Measurements from ENCODE around the gene TMEM143. TPM values are rescaled to one million over a fixed set of nuclear protein-coding genes. Genes with fewer than 3 reads are reported as not detected.
A peak's percentile ranks its signal among the peaks of the same experiment; 100 is the strongest.

Gene TMEM143
- total RNA-seq, 1 donor from 2014 or later, result 3.2 TPM

DNA sequence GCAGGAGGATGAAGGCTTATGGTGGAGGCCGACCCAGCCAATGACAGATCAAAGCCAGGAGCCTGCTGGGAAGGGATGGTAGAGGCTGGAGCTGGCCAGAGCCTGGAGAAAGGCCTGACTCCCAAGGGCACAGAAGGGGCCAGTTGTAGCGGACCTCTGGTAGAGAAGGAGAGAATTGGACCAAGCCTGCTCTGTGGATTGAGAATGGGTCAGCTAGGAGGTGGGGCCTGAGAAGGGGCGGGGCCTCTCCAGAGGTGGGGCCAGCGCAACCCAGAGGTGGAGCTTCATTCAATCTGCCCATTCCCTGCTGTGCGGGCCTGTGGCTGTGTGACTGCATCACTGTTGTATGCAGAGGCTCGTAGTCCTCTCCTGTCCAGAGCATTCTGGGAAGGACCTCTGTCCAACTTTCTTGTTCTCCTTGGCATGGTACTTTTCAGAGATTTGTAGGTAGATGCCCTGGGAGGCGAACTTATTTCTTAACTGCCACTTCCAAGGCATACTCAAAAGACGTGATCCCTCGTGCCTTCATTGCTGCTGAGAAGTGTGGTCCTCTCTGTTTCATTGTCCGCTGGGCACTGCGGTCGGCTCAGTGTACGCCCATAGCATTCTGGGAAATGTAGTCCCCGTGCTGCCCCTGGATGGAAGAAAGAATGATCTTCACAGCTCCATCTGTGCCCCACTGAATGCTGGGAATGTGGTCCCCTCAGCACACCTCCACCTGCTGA, 36.4 kb upstream of the TMEM143 start:
- no peak overlapping the region for H3K4me3 ChIP-seq
- no peak for DNase-seq (ENCODE audit: extremely low spot score in 2 of 2)
- H3K4me1 ChIP-seq, result peaks cover 8% of the 10 kb centered on the region
- no peak overlapping the region for H3K27ac ChIP-seq
- peaks cover 11% of the 10 kb centered on the region for H3K27me3 ChIP-seq
- H3K9me3 ChIP-seq, result no peaks in the 10 kb centered on the region
- intact Hi-C loops (cut with DNase I), result no loop called here
- no peak for TF ChIP-seq POLR2AphosphoS5 (IDR thresholded peaks at IDR 0.05; ENCODE audit: insufficient read depth in 1 of 2, low read depth in 1 of 2)
- TF ChIP-seq, protein P1, sequence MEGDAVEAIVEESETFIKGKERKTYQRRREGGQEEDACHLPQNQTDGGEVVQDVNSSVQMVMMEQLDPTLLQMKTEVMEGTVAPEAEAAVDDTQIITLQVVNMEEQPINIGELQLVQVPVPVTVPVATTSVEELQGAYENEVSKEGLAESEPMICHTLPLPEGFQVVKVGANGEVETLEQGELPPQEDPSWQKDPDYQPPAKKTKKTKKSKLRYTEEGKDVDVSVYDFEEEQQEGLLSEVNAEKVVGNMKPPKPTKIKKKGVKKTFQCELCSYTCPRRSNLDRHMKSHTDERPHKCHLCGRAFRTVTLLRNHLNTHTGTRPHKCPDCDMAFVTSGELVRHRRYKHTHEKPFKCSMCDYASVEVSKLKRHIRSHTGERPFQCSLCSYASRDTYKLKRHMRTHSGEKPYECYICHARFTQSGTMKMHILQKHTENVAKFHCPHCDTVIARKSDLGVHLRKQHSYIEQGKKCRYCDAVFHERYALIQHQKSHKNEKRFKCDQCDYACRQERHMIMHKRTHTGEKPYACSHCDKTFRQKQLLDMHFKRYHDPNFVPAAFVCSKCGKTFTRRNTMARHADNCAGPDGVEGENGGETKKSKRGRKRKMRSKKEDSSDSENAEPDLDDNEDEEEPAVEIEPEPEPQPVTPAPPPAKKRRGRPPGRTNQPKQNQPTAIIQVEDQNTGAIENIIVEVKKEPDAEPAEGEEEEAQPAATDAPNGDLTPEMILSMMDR (IDR thresholded peaks at IDR 0.05), result no peak
- no peak for TF ChIP-seq POLR2A (IDR thresholded peaks at IDR 0.05)
- H3K36me3 ChIP-seq, result no peaks in the 10 kb centered on the region

DNA sequence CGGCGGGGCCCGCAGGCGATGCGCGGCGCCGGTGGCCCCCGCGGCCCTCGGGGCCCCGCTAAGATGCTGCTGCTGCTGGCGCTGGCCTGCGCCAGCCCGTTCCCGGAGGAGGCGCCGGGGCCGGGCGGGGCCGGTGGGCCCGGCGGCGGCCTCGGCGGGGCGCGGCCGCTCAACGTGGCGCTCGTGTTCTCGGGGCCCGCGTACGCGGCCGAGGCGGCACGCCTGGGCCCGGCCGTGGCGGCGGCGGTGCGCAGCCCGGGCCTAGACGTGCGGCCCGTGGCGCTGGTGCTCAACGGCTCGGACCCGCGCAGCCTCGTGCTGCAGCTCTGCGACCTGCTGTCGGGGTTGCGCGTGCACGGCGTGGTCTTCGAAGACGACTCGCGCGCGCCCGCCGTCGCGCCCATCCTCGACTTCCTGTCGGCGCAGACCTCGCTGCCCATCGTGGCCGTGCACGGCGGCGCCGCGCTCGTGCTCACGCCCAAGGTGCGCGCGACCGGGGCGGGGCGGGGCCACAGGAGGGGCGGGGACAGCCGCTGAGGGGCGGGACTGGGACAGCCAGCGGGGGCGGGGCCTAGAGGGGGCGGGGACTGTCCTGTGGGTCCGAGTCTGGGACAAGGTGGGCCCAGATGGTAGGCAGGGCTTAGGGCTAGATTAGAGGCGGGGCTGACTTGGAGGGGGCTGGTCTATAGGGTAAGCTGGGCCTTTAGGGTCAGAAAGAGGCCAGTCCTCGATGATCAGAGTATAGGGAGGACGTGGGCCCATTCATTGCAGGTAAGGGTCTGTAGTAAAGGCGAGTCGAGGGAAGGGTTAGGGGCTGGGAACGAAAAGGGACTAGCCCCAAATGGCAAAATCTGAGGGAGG, 34.9 kb upstream of the TMEM143 start:
- no peak for DNase-seq (ENCODE audit: extremely low spot score in 2 of 2)

DNA sequence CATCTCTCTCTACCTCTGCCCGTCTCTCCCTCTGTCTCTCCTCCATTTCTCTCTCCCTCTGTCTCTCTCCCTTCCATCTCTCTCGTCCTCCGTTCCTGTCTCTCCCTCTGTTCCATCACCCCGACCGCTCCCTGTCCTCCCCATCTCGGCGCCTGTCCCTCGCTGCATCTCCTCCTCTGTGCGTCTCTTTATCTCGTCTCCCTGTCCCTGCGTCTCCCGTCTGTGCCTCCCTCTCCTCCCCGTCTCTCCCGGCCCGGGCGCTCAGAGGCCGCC, 34.3 kb upstream of the TMEM143 start:
- Histone ChIP-seq H3K27me3 (peaks cover 17% of the 10 kb centered on the region), H3K4me3 (peak overlapping the region; percentile 33 to 48), H3K9me3 (no peaks in the 10 kb centered on the region), H3K27ac (no peak overlapping the region), H3K36me3 (no peaks in the 10 kb centered on the region), H3K4me1 (peaks cover 26% of the 10 kb centered on the region)
- no peak for TF ChIP-seq POLR2AphosphoS5 (IDR thresholded peaks at IDR 0.05; ENCODE audit: insufficient read depth in 1 of 2, low read depth in 1 of 2)
- TF ChIP-seq POLR2A (IDR thresholded peaks at IDR 0.05), result no peak
- TF ChIP-seq, protein P1 (IDR thresholded peaks at IDR 0.05), result no peak
- intact Hi-C loops (cut with DNase I), result no loop called here
- no peak for DNase-seq (ENCODE audit: extremely low spot score in 2 of 2)

More for the DNA sequence above, 34.9 kb upstream of the TMEM143 start:
- Histone ChIP-seq H3K4me1 (peaks cover 22% of the 10 kb centered on the region), H3K9me3 (no peaks in the 10 kb centered on the region), H3K27me3 (peaks cover 17% of the 10 kb centered on the region), H3K27ac (no peak overlapping the region), H3K4me3 (peak overlapping the region; percentile 33 to 48), H3K36me3 (no peaks in the 10 kb centered on the region)
- intact Hi-C loops (cut with DNase I), result no loop called here
- TF ChIP-seq POLR2A (IDR thresholded peaks at IDR 0.05), result no peak
- TF ChIP-seq POLR2AphosphoS5 (IDR thresholded peaks at IDR 0.05; ENCODE audit: insufficient read depth in 1 of 2, low read depth in 1 of 2), result no peak
- TF ChIP-seq, protein P1 (IDR thresholded peaks at IDR 0.05), result no peak

DNA sequence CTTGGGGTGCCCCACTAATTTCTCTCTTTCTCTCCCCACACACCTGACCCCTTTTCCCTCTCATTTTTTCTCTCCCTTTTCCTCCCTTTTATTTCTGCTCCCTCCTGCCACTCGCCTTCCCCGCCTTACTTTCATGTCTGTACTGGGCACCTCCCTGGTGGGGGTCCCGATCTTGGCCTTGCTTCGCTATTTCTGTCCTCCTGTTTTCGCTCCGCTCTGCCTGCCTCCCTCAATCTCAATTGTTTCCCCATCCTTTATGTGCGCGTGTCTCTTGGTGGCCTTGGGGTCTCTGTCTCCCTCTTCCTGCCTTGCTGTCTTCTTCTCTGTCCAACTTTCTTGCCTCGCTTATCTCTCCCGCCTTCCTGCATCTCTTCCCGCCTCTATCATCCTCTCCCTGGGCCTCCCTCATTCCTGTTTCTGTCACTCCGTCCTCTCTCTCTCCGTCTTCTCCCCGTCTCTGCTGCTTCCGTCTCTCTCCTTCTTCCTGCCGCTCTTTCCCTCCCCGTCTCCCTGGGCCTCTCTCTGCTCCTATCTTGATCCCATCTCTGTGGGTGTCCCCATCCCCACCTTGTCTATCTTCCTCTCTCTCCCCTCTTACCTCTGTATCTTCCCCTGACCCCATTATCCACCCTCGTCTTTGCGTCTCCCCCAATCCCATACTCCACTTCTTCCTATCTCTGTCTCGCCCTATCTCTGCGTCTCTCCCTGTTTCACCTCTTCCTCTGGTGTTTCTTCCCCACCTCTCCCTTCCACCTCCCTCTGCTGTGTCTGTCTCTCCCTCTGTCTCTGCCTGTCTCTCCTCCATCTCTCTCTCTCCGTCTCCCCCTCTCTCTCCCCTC, 33.7 kb upstream of the TMEM143 start:
- Histone ChIP-seq H3K9me3 (no peaks in the 10 kb centered on the region), H3K27ac (no peak overlapping the region), H3K36me3 (no peaks in the 10 kb centered on the region), H3K27me3 (peaks cover 17% of the 10 kb centered on the region), H3K4me3 (peak overlapping the region; percentile 33 to 48), H3K4me1 (peaks cover 26% of the 10 kb centered on the region)
- TF ChIP-seq, protein P1 (IDR thresholded peaks at IDR 0.05), result no peak
- TF ChIP-seq POLR2AphosphoS5 (IDR thresholded peaks at IDR 0.05; ENCODE audit: insufficient read depth in 1 of 2, low read depth in 1 of 2) (no peak), POLR2A (IDR thresholded peaks at IDR 0.05) (no peak)
- intact Hi-C loops (cut with DNase I), result no loop called here
- DNase-seq (ENCODE audit: extremely low spot score in 2 of 2), result no peak
